ENCODE measurements around the gene SLC25A36.
"Not testable (repeated sequence)": the region's sequence is repeated elsewhere in the genome, so short reads cannot be mapped to it uniquely, and the experiment has no call there.

Gene SLC25A36

DNA sequence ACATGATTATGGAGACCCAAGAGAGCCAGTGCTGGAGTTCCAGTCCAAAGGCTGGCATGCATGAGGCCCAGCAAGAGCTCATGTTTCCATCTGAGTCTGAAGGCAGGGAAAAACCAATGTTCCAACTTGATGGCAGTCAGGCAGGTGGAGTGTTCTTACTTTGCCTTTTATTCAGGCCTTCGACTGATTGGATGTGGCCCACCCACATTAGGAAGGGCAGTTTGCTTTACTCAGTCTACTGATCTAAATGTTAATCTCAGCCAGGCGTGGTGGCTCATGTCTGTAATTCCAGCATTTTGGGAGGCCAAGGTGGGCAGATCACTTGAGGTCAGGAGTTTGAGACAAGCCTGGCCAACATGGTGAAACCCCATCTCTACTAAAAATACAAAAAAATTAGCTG is 53.2 kb downstream of the SLC25A36 start:
- DNase-seq (ENCODE audit: low spot score), result not testable (repeated sequence)

GRCh38 chr3:140995881-140996280 is 54.2 kb downstream of the SLC25A36 start:
- no peak for DNase-seq (ENCODE audit: low spot score)

DNA sequence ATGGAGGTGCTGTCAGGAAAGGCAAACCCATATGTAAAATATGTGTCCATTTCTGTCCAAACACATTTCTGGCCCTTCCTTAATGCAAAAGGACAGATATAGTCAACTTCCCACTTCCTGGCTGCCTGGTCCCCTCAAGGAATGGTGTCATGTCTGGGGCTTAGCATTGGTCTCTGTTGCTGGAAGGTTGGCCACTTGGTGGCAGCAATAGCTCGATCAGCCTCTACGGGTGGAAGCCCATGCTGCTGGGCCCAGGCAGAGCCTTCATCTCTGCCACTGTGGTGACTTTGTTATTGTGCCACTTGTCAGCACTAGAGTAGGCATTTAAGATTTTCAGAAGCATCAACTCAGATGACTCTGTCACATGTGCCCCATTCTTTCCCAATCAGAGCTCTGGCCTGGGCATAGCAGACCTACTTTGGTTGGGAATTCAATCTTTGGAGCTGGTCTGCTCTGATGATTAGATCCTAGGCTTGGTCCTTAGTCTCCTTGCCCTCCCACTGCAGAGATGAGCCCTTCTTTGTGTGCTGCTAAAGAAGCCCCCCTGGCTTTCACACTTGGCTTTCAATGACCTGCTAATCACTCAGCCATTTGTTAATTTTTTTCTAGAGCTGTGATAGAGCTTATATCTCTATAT is 58.5 kb downstream of the SLC25A36 start:
- DNase-seq (ENCODE audit: low spot score), result no peak

- no peak for DNase-seq (ENCODE audit: low spot score)
These were observed 59.0 kb downstream of the SLC25A36 start for GRCh38 chr3:141000686-141001085.

GRCh38 chr3:141006344-141006743 is 64.7 kb downstream of the SLC25A36 start:
- no peak for DNase-seq (ENCODE audit: low spot score)

GRCh38 chr3:141009496-141009895 is 67.9 kb downstream of the SLC25A36 start:
- DNase-seq (ENCODE audit: low spot score), result no peak

DNA sequence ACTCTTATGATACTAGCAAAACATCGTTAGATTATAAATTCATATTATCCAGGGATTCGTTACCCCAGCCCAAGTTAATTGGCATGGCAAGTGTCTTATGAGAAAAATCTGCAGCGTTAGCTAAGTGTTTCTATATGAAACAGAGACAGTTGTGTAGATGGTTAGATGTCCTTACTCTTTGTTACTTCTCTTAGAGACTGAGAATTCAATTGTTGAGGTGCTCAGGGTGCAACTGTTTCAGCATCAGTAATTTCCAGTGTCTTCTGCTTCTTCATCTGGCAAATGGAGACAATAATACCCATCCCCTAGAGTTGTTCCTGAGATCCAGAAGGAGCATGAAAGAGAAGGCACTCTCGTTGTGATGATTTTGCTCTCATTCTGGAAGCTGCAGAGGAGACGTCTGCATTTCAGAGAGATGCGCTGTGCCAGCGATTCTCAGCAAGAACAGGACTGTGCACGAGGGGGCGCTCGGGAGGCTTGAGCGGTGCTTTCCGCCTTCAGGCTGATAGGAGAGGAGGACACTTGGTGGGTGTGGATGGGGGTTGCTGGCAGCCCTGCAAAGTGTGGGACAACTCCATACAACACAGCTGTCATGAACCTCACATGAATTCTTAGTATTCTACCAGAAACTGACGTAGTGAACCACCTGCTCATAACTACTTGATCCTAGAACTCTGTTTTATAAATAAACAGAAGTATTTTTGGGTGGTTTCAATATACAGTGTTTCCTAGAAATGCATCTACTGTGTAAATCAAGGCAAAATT is 69.8 kb downstream of the SLC25A36 start:
- peak; percentile 45 for DNase-seq (ENCODE audit: low spot score)

- no peak for DNase-seq (ENCODE audit: low spot score)
These were observed 70.3 kb downstream of the SLC25A36 start for GRCh38 chr3:141011997-141012262.

DNA sequence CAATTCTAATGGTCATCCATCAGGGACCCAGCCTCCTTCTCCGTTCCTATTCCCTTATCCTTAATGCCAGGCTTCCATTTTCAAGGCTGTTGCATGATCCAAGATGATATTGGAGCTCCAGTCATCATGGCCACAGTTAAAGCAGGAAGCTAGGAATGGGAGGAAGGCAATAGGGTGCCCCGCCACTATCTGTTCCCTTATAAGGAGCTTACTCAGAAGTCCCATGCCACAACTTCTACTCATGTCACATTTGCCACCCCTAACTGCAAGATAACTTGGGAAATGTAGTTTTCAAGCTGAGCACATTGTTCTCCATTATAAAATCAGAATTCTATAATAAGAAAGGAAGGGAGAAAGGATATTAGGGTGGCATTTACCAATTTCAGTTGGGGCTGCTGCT is 70.9 kb downstream of the SLC25A36 start:
- no peak for DNase-seq (ENCODE audit: low spot score)

DNA sequence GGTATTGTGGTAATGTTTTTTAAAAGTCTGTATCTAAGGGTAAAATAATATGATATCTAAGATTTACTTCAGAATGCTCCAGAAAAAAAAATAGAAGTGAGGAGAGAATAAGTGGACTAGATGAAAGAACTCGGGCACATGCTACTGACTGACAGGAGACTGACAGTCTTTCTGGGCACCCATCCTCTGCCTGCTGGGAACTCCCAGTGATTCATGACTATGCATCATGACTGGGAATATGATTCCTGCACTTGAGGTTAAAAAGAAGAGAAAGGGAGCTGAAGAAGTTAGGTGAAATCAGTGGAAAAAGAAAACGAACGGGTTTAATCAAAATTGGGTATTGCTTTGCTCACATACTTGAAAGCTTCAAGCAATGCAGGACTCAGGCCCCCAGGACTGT is 73.8 kb downstream of the SLC25A36 start:
- DNase-seq (ENCODE audit: low spot score), result no peak

DNA sequence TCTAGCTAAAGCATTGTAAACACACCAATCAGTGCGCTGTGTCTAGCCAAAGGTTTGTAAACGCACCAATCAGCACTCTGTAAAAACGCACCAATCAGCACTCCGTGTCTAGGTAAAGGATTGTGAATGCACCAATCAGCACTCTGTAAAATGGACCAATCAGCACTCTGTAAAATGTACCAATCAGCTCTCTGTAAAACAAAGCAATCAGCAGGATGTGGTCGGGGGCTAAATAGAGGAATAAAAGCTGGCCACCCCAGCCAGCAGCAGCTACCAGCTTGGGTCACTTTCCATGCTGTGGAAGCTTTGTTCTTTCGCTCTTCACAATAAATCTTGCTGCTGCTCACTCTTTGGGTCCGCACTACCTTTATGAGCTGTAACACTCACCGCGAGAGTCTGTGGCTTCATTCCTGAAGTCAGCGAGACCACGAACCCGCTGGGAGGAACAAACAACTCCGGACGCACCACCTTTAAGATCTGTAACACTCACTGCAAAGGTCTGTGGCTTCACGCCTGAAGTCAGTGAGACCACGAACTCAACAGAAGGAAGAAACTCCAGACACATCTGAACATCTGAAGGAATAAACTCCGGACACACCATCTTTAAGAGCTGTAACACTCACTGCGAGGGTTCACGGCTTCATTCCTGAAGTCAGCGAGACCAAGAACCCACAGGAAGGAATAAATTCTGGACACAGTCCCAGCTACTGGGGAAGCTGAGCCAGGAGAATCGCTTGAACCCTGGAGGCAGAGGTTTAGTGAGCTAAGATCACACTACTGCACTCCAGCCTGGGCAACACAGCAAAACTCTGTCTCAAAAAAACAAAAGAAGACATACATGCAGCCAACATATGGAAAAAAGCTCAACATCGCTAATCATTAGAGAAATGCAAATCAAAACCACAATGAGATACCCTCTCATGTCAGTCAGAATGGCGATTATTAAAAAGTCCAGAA is 76.0 kb downstream of the SLC25A36 start:
- DNase-seq (ENCODE audit: low spot score), result not testable (repeated sequence)

- DNase-seq (ENCODE audit: low spot score), result no peak
These were observed 77.6 kb downstream of the SLC25A36 start for GRCh38 chr3:141019244-141019643.

GRCh38 chr3:141020143-141020830 is 78.7 kb downstream of the SLC25A36 start:
- no peak for DNase-seq (ENCODE audit: low spot score)

DNA sequence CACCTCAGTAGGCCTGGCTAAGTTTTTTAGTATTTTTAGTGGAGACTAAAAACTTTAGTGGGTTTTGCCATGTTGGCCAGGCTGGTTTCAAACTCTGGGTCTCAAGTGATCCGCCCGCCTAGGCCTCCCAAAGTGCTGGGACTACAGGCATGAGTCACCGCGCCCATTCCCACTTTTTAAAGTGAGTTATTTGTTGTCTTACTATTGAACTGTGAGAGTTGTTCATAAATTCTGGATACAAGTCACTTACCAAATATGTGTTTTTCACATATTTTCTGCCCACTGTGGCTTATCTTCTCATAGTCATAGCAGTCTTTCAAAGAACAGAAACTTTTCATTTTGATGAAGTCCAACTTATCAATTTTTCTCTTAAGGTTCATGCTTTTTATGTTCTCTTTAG is 79.6 kb downstream of the SLC25A36 start:
- no peak for DNase-seq (ENCODE audit: low spot score)

Data from hematopoietic multipotent progenitor cell treated with erythropoietin and hydrocortisone succinate and interleukin-3 and kit ligand, for 15 days (in vitro differentiated cells).